Liver (tissue), 9 donors: ENCODE measurements around the gene PLA2G5. TPM values are rescaled to one million over a fixed set of nuclear protein-coding genes. Genes with fewer than 3 reads are reported as not detected.

ENCODE experiments used
- DNase-seq: peaks from one replicate; pipeline ENCODE4 v3.0.0-alpha.2; 2017; ENCODE audit warnings: low spot score
- H3K27ac ChIP-seq, 2 donors: one replicate each; pipeline ENCODE4 v1.7.0; 2013; ENCODE audit warnings: inconsistent platforms in 2 of 2, low read length in 2 of 2, control low read depth in 1 of 2, low read depth in 1 of 2, mild to moderate bottlenecking in 1 of 2
- H3K27me3 ChIP-seq, 4 donors: one replicate each; pipeline versions ENCODE4 v1.6.1 to v1.7.0; 2013; ENCODE audit warnings: low read length in 3 of 4, inconsistent platforms in 1 of 4, mild to moderate bottlenecking in 1 of 4, moderate library complexity in 1 of 4; ENCODE audit not compliant: control insufficient read depth in 4 of 4, insufficient read depth in 4 of 4
- H3K36me3 ChIP-seq, 4 donors: one replicate each; pipeline versions ENCODE4 v1.6.1 to v1.7.0; 2013; ENCODE audit warnings: low read length in 3 of 4, mild to moderate bottlenecking in 3 of 4, low read depth in 1 of 4, moderate library complexity in 1 of 4; ENCODE audit not compliant: control insufficient read depth in 4 of 4, insufficient read depth in 3 of 4
- H3K4me1 ChIP-seq, 4 donors: one replicate each; pipeline versions ENCODE4 v1.6.1 to v1.7.0; 2013; ENCODE audit warnings: low read length in 3 of 4, mild to moderate bottlenecking in 3 of 4, moderate library complexity in 1 of 4; ENCODE audit not compliant: control insufficient read depth in 4 of 4, insufficient read depth in 4 of 4
- H3K4me3 ChIP-seq, 3 donors: one replicate each; pipeline versions ENCODE4 v1.6.1 to v1.7.0; 2013; ENCODE audit warnings: low read length in 3 of 3, control low read depth in 1 of 3, low read depth in 1 of 3, mild to moderate bottlenecking in 1 of 3
- H3K9ac ChIP-seq, 2 donors: one replicate each; pipeline ENCODE4 v1.7.0; 2013; ENCODE audit warnings: low read length in 2 of 2, mild to moderate bottlenecking in 2 of 2, moderate library complexity in 2 of 2, control low read depth in 1 of 2, low read depth in 1 of 2
- H3K9me3 ChIP-seq, 4 donors: one replicate each; pipeline versions ENCODE4 v1.6.1 to v1.7.0; 2013; ENCODE audit warnings: low read length in 3 of 4; ENCODE audit not compliant: control insufficient read depth in 4 of 4
- ATF3 ChIP-seq: IDR thresholded peaks from 2 replicates; pipeline ENCODE4 v1.6.1; 2016; ENCODE audit warnings: antibody characterized with exemption
- CTCF ChIP-seq: fragments of 150-350 bp; IDR thresholded peaks from 2 replicates; pipeline ENCODE4 v1.5.1; 2017; ENCODE audit warnings: improper control_type of control experiment, low read depth, low read length; ENCODE audit not compliant: missing input control
- EGR1 ChIP-seq, 2 donors: IDR thresholded peaks; 2 replicates each; pipeline ENCODE4 v1.6.1; 2016 to 2018; ENCODE audit warnings: antibody characterized with exemption in 2 of 2, low read depth in 2 of 2
- FOXA1 ChIP-seq: IDR thresholded peaks from 2 replicates; pipeline ENCODE4 v1.6.1; 2016; ENCODE audit warnings: antibody characterized with exemption
- FOXA2 ChIP-seq: IDR thresholded peaks from 2 replicates; pipeline ENCODE4 v1.6.1; 2016; ENCODE audit warnings: antibody characterized with exemption
- GABPA ChIP-seq, 2 donors: IDR thresholded peaks in 1 of 2; conservative IDR thresholded peaks in 1 of 2; 2 replicates each; pipeline ENCODE4 v1.6.1; 2016; ENCODE audit warnings: antibody characterized with exemption in 2 of 2, mild to moderate bottlenecking in 1 of 2, moderate library complexity in 1 of 2
- HNF4A ChIP-seq, 2 donors: conservative IDR thresholded peaks; 2 replicates each; pipeline ENCODE4 v1.6.1; 2016; ENCODE audit warnings: antibody characterized with exemption in 2 of 2, mild to moderate bottlenecking in 2 of 2
- HNF4G ChIP-seq: IDR thresholded peaks from 2 replicates; pipeline ENCODE4 v1.6.1; 2016; ENCODE audit warnings: antibody characterized with exemption
- JUND ChIP-seq, 2 donors: IDR thresholded peaks; 2 replicates each; pipeline ENCODE4 v1.6.1; 2016; ENCODE audit warnings: antibody characterized with exemption in 2 of 2
- MAX ChIP-seq: IDR thresholded peaks from 2 replicates; pipeline ENCODE4 v1.6.1; 2016; ENCODE audit warnings: antibody characterized with exemption
- REST ChIP-seq: IDR thresholded peaks from 2 replicates; pipeline ENCODE4 v1.6.1; 2016; ENCODE audit warnings: antibody characterized with exemption, mild to moderate bottlenecking
- RXRA ChIP-seq, 2 donors: IDR thresholded peaks; 2 replicates each; pipeline ENCODE4 v1.6.1; 2017 to 2018; ENCODE audit warnings: antibody characterized with exemption in 2 of 2, mild to moderate bottlenecking in 1 of 2
- SP1 ChIP-seq: IDR thresholded peaks from 2 replicates; pipeline ENCODE4 v1.6.1; 2018; ENCODE audit warnings: antibody characterized with exemption, mild to moderate bottlenecking
- TAF1 ChIP-seq: conservative IDR thresholded peaks from 2 replicates; pipeline ENCODE4 v1.6.1; 2016; ENCODE audit warnings: antibody characterized with exemption, mild to moderate bottlenecking
- ZBTB33 ChIP-seq: IDR thresholded peaks from 2 replicates; pipeline ENCODE4 v1.6.1; 2016; ENCODE audit warnings: antibody characterized with exemption
- WGBS: extraction: QIAGEN DNeasy Blood & Tissue Kit; methylation state at CpG from one replicate; pipeline ENCODE4 v1.1.7; 2013; 5-methylcytosine and 5-hydroxymethylcytosine counted together
- polyA plus RNA-seq, 2 donors: library from polyadenylated mRNA; stranded (reverse) in 1 of 2; unstranded in 1 of 2; fragments of 200-250 nt in 1 of 2; fragments of >200 nt in 1 of 2; fragmentation: Nextera tagmentation in 1 of 2; extraction: Ambion mirVana in 1 of 2; gene quantifications; one replicate each; pipeline versions ENCODE4 v1.2.1 to v1.2.3, GENCODE V29; 2013 to 2015
- total RNA-seq, 2 donors: library from RNA; depleted of rRNA; stranded (reverse); fragments of >200 nt; gene quantifications; one replicate each; pipeline ENCODE4 v1.2.3, GENCODE V29; 2014
- donor health status: healthy.
- donor health status: healthy.
- donor health status: healthy.
- donor health status: healthy.
- donor health status: healthy.

Gene PLA2G5
- total and polyA plus RNA-seq, 4 donors: 2.0 to 2.9 (median 2.3) TPM; not detected in 1

- TF ChIP-seq ZBTB33: no peak
- Histone ChIP-seq H3K4me3 (no peak overlapping the region), H3K9me3 (no peaks in the 10 kb centered on the region), H3K4me1 (no peaks in the 10 kb centered on the region), H3K27me3 (no peaks in the 10 kb centered on the region), H3K27ac (no peak overlapping the region), H3K9ac (no peak overlapping the region), H3K36me3 (no peaks in the 10 kb centered on the region)
- DNase-seq: no peak
- 78% methylated on average over 4 of the region's 4 CpGs for WGBS
These were observed 37.8 kb downstream of the PLA2G5 start for GRCh38 chr1:20107796-20108195.

GRCh38 chr1:20108366-20109123 is 38.6 kb downstream of the PLA2G5 start:
- TF ChIP-seq SP1 (no peak), HNF4A (conservative IDR thresholded peaks at IDR 0.05) (no peak), EGR1 (IDR thresholded peaks at IDR 0.05; ENCODE audit: low read depth in 2 of 2) (no peak)
- no peaks in the 10 kb centered on the region for H3K27me3 ChIP-seq
- H3K9me3 ChIP-seq: no peaks in the 10 kb centered on the region
- H3K4me3 ChIP-seq: no peak overlapping the region
- DNase-seq: no peak
- 82% methylated on average over 5 of the region's 5 CpGs for WGBS
- H3K9ac ChIP-seq: no peak overlapping the region
- H3K27ac ChIP-seq: no peak overlapping the region
- H3K36me3 ChIP-seq: no peaks in the 10 kb centered on the region
- H3K4me1 ChIP-seq: no peaks in the 10 kb centered on the region

GRCh38 chr1:20109223-20109856 is 39.3 kb downstream of the PLA2G5 start:
- TF ChIP-seq MAX: no peak
- TF ChIP-seq RXRA (IDR thresholded peaks at IDR 0.05): no peak
- no peak for TF ChIP-seq SP1
- no peak for TF ChIP-seq FOXA2
- no peak for TF ChIP-seq ATF3
- TF ChIP-seq HNF4A (conservative IDR thresholded peaks at IDR 0.05): no peak
- no peak for TF ChIP-seq FOXA1
- TF ChIP-seq EGR1 (IDR thresholded peaks at IDR 0.05; ENCODE audit: low read depth in 2 of 2): no peak
- TF ChIP-seq TAF1: no peak
- TF ChIP-seq CTCF: no peak
- no peak for TF ChIP-seq REST
- TF ChIP-seq GABPA (IDR thresholded peaks at IDR 0.05 in 1 of 2, conservative IDR thresholded peaks at IDR 0.05 in 1 of 2): no peak
- no peak for TF ChIP-seq JUND (IDR thresholded peaks at IDR 0.05)
- TF ChIP-seq HNF4G: no peak
- DNase-seq: no peak
- H3K27me3 ChIP-seq: no peaks in the 10 kb centered on the region
- no peaks in the 10 kb centered on the region for H3K9me3 ChIP-seq
- no peak overlapping the region for H3K27ac ChIP-seq
- 81% methylated on average over 4 of the region's 4 CpGs for WGBS
- H3K9ac ChIP-seq: no peak overlapping the region
- no peaks in the 10 kb centered on the region for H3K36me3 ChIP-seq
- H3K4me3 ChIP-seq: no peak overlapping the region
- no peaks in the 10 kb centered on the region for H3K4me1 ChIP-seq
